ENCODE data around the gene UBN1.

The UBN1 gene

DNA sequence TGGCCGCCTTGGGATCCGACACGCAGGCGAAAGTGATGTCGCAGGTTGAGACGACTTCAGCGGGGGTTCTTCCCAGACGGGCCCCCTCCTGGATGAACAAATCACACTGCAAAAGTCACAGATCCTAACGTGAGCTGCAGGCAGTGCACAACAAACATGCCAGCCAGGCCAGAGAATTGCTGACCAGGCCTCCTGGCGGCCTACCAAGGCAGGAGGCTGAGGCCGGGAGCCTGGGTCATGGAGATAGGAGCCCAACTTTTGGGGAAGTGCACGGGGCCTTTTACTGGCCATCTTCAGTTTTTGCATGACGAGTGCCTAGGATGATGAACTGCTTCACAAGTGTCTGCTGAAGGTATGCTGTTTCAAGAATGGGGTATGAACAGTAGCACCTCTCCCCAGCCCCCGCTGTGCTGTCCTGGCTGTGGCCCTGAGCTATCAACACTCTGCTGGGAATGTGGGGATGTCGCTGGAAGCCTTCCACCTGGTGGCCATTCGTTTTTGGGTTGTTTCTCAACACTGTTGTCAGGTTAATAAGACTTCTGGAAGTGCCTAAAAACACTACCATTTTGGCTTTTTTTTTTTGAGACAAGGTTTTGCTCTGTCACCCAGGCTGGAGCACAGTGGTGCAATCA, 32.6 kb upstream of the UBN1 start:
- no peak for ATAC-seq

DNA sequence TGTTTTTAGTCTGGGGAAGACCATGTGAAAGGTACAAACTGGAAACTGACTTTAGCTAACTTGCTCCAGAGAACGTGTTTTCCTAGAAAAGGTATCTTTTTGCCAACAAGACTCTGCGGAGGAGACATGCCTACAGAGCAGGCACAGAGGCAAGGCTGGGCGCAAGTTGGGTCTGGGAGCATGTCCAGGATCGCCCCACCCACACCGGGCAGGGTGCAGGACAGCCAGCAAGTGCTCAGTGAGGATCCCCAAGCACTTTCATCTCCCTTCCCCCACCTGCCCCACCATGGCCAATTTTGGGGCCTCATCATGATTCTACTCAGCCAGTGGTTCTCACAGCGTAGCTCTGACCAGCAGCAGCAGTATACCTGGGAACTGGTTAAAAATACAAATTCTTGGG, 26.6 kb upstream of the UBN1 start:
- no peak for ATAC-seq

DNA sequence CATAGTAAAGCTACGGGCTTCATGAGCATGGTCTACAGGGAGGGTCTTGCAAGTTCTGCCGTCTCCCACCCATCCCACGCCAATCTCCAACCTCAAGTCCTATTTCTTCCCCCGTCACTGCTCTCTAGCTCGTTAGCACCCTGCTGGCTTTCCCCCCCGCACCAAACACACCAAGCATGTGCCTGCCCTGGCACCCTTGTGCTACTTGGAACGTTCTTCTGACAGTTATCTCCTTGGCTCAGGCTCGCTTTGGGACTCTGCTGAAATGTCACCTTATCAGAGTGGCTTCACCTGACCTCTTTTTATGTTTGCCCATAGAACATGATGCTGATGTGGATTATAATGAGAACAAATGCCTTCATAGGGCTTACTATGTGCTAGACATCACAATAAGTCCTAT, 22.1 kb upstream of the UBN1 start:
- no peak for ATAC-seq

DNA sequence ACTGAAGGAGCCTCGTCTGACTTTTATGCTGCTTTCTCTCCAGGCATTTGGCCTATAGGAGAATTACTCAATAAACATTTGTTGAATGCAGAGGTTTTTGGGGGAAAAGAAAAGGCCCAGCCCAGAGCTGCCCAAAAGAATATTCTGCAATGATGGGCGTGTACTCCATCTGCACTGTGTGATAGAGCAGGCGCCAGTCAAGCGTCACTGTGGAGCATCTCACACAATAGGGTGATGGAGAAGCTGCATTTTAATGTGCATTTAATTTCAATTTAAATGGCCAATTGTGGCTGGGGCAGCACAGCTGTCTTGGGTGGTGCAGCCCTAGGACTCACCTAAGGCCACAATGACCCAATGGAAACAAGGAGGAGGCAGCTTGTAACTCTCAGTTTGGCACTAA, 20.8 kb upstream of the UBN1 start:
- no peak for ATAC-seq

DNA sequence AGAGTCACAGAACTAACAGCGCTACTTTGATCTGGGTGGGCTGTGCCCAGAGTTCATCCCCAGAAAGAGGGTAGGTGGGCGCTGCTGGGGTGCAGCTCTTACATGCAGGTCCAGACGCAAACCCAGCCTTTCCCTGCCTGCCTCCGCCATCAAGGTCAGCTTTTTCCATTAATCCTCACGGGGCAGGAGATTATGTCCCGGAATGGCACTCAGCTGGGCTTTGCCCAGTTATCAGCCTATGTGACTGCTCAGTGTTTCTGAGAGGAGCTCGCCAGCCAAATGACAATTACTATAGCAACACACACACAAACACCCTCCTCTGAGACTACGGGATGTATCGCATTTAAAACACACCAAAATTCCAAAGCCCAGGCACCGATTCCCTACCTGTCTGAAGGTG, 20.3 kb upstream of the UBN1 start:
- ATAC-seq, result no peak

DNA sequence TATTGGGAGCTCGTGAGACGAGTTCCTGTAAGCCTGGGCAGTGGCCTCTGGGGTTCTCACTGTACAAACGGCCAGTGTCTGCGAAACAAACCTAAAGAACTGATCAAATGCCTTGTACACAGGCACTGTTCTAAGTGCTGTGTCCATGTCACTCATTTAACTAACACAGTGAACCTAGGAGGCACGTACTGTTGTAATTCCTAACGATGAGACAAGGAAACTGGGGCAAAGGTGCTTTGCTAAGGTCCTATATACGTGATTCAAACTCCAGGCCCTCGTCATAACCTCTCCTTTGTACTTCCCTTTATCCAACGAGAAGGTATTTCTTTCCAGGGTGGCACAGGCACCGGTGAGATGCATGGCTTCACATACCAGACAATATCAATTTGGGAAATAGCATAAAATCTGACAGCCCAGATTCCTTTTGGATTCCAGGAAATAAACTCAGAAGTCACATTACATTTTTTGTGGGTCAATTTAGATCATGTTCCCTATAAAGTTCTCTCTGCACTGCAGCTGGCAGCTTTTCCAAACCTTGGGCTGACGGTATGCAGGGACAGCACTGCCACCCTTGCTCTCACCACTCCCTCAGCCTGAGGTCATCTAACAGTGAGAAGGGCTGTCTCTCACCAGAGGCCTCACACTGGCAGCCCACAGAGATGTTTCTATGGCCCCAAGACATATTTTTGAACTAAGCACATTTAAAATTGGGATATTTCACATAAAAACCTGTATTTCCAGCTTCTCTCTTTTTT, 18.5 kb upstream of the UBN1 start:
- ATAC-seq, result no peak

DNA sequence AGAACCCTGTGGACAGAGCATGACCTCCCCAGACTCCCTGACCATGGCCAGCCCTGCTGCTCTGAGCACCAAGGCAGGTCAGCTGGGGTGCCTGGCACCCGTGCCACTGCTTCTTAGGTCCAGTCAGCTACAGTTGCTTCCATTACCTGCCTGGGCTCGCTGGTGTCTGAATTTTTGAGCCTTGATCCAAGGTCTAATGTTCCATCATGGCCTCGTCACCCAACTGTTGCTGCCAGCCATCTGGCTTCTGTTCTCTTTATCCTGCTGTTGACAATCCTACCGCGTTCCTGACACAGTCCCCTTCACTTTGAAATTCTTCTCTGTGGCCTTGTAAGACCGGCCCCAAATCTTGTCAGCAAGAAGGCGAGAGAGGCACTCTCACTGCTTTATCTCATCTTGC, 16.9 kb upstream of the UBN1 start:
- ATAC-seq, result no peak

DNA sequence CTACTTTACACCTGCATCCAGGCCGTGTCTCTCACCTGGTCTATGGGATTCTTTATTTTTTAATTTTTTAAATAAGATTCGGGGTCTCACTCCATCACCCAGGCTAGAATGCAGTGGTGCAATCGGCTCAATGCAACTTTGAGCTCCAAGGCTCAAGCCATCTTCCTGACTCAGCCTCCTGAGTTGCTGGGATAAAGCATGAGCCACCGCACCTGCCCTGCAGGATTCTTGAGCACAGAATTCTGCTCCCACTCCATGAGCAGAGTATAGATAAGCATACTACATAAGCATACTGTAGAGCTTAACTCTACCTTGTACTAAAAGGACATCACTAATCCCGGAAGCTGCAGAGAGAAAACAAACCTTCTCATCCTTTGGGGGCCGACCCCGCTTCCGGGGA, 15.7 kb upstream of the UBN1 start:
- ATAC-seq, result no peak

DNA sequence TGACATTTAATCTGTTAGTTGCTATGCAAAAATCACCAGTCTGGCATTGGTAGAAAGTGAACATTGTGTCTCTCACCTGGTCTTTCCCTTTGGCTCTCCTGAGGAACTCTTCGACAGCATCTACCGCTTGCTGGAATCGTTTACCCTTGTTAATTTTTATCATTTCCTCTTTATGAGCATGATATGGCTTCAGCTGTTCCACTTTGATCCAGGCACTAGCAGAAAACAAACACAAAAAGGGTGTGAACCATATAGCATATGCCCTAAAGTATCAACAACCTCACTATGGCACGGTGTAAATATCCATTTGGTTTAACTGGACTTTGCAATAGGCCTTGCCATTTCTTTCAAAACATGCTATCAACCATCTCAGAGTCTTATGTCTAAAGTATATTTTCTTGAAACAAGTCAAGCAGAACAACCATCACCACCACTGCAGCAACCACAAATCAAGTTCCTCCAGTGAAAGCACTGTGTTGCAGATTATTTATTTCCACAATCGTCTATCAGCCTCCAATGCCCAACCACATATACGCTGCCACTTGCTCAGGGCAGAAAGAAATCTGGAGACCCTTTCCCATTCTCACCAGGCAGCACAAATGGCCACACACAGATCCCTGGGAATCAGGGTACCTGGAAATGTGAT, 14.5 kb upstream of the UBN1 start:
- no peak for ATAC-seq

DNA sequence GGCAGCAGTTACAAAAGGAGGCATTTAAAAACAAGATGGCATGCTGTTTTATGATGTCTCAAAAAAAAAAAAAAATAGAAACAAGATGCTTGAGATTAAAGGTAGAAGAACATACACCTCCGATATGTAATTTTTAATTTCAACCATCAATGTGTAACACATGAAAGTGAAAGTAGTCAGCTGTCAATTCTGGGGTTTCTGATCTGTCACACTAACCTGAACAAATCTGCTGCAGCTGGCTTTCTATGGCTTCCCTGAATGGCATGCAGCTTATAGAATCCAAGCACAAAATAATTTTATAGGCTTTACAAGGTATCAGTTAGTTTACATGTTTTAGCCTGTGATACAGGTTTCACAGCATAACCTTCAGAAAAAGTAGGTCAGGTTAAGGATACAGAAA, 13.7 kb upstream of the UBN1 start:
- ATAC-seq, result peak; percentile 60 to 69

DNA sequence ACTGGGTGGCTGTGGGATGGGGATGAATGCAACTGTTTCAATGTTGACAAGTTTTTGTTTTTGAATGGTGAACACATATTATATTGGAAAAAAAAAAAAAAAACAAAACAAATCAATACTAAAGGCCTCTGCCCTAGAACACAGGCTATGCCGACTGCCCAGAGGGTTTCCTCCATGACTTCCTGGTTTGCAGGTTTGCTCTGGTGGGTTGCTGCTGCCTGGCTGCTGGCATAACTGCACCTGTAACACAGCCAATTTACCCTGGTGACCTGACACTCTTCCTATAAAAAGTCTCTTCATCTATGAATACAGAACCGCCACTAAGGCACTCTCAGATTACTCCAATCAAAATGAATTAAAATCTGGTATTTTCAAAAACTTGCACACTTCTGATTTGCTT, 10.6 kb upstream of the UBN1 start:
- ATAC-seq, result no peak

DNA sequence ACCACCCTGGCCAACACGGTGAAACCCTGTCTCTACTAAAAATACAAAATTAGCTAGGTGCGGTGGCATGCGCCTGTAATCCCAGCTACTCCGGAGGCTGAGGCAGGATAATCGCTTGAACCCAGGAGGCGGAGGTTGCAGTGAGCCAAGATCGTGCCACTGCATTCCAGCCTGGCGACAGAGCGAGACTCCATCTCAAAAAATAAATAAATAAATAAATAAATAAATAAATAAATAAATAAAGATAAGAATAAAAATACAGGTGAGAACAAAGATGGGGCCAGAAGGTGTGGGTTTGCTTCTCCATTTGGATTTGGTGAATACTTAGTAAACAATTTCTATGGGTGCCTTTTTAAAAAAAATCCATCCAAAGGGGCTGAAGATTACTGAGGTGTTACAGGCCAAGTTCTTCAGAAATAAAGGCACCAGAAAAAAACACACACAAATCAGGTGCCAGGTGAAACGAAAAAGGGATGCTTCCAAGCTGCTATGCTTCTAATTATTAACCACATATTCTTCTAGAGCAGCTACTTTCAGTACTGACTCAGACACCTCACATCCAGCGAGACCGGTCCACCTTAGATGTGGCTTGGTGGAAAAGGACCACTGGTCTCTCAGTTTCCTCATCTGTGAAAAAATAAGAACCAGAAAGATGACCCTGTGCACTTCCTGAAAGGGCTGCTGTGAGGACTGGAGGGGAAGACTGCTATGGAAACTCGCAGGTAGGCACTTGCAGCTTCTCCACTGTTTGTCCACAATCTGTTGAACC, 9.4 kb upstream of the UBN1 start:
- no peak for ATAC-seq

DNA sequence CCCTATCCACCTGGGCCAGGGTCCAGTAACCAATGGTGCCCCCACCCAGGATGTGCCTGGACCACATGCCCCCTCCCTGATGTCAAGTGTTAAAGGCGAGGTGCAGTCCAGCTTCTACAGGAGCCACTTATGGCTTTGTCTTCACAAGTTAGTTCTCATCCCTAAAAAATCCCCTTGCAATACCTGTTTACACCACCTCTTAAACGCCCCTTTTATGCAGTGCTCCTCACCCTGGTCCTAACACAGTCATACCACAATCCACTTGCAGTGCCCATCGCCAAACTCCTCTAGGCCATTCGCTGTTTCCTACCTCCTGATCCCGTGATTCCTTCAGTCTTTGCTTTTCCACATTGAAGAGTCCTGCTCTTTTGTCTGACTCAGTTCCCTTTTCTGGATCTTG, 7.3 kb upstream of the UBN1 start:
- no peak for ATAC-seq

DNA sequence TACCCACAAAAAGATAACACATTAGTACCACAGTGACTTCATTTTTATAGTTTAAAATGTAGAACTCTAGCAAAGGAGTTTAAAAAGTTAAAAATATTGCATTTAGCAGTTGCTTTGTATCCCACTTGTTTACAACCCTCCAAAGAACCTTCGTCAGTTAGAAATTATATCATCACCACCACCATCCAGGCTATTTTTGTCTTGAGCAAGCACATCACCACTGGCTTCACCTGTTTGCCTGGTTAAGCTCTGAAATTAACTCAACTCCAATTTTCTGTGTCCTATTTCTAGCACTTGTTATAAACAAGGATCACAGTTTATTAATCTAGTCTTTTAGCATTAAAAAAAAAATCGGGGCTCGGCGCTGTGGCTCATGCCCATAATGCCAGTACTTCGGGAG, 6.3 kb upstream of the UBN1 start:
- ATAC-seq, result no peak

DNA sequence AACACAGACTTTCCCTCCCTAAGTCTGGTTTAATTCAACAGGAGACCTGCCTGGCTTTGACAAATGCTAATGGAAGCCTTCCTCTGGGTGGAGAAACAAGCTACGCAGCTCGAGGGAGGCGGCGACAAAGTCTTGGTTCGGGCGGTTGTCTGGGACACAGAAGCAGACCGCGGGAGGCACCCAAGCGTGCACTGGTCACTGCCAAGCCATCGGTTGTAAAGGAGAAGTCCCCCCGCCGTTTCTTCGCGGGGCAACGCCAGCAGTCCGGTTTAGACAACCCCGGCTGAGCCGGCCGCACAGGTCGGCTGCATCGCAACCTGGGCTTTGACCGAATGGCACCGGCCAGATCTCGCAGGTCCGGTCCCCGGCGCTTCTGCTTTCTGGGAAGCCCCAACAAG, 779 bp upstream of the UBN1 start:
- ATAC-seq, result no peak

DNA sequence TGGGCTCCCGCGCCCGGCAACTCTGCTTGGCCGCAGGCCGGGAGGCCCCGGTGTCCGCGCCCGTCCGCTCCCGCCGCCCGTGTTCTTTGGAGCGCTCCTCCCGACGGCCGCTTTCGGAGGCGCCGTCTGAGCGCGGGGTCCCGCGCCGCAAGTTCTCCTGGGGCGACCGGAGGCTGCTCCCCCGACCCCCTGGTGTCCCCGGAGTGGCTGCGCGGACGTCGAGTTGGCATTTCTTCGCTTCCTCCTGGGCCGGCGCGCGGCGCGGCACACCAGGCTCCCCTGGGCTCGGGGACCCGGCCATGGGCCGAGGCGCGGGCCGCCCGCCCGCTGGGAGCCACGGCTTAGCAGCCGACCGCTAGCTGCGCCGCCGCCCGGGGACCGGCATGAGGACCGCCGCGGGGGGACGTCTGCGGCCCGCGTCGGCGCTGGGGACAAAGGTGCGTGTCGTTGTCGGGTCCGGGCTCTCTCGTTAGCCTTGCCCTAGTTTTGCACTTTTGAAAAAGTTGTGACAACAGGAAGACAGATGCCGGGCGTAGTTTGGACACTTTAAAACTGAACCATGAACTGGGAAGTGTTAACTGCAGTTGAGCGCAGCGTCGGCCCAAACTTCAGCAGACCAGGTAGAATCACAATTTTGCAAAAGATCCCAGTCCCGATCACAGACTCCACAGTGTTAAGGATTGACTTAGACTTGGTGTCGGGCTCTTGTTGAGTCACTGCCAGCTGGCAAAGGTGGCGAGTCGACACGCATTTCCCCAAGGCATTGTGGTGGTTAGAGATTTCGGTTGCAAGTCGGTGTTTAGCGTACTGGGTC, 700 bp downstream of the UBN1 start:
- peak; percentile 4 to 21 for ATAC-seq

DNA sequence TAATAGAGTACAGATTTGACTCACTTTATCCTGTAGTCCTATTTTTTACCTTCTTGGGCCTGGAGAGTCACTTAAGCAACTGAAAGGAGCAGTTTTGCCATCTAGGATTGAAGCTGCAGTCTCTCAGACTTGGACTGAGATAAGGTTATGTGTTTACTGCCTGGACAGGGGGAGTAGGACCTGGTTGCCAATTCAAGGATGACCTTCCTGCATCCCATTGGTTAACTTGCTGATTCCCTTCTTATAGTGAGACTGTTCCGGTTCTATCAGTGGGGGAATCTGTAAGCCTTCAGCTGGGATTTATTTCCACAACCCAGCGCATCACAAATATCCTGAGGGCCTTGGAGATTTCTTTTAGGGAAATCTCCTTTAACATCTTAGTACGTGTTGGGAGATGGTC, 2.9 kb downstream of the UBN1 start:
- ATAC-seq, result no peak

DNA sequence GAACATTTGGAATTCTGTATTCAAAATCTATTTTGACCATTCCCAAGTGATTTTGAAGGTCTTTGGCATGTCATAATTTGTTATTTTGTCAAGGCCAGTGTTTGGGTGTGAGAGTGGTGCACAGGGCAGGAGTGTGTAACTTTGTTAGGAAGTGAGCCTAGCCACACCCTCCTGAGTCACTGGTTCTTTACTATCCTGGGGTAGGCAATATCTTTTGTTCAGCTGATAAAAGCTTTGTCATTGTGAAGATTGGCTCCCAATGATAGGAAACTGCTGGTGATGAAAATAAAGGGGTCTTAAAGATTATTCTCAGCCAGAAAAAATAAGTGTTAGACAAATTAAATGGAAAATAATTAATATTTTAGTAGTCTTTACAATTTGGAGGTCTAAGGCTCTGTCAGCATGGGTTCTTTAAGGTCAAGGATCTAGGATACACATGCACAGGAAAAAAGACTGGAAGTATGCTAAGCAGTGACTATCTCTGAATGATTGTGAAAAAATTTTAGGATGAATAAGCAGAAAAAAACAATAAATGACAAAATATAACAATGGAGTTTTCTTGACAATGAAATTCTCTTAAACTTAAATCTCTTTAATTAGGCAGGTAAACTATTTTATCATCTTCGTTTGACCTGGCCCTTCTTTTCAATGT, 5.1 kb downstream of the UBN1 start:
- ATAC-seq, result no peak

DNA sequence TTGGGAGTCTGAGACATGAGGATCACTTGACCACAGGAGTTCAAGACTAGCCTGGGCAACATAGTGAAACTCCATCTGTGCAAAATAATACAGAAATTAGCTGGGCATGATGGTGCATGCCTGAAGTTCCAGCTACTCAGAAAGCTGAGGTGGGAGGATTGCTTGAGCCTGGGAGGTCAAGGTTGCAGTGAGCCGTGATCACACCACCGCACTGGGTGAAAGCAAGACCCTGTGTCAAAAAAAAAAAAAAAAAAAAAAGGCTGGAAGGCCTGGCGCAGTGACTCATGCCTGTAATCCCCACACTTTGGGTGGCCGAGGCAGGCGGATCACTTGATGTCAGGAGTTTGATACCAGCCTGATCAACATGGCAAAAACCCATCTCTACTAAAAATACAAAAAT, 8.1 kb downstream of the UBN1 start:
- ATAC-seq, result no peak

DNA sequence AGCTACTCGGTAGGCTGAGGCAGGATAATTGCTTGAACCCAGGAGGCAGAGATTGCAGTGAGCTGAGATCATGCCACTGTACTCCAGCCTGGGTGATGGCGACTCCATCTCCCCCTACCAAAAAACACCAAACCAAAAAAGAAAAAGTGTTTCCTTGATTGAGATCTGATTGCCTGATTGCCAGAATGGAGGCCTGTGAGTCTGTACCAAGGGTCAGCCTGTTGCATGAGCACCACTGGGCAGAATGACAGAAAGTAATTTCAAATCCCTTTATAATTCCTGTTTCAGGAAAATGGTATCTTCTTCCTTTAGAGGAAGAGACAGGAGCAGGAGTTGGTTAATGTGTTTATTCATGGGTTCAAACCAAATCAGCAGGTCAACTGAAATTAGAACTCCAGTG, 8.5 kb downstream of the UBN1 start:
- no peak for ATAC-seq

DNA sequence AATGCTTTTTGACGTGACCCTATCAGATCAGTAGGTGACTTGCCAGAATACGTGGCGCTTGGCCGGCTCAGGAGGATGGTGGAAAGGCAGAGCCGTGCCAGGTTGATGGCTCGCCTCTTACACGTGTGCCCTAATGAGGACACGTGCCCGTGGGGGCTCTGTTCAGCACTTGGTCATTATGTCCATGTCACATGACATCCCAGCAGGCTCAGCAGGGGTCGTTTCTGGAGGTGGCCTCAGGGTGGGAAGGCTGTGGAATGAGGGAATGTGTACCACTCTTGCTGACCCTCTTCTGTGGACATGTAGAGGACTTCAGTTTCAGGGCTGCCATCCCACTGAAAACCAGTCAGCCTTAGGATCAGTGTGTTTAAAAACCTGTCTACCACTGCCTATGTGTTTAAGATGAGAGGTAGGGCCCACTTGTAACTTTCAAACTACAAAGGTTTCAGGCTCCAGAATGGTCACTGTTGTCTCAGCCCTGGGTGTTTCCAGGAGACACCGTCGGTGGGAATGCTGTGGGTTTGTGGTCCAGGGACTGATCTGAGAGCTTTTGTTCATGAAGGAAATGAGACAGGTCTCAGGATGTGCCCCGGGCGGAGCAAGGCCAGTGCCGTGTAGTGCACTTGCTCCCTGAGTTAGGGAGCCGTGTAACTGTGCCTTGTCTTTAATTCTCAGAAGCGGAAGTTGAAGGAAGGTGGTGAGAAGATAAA, 12.1 kb downstream of the UBN1 start:
- ATAC-seq, result no peak

DNA sequence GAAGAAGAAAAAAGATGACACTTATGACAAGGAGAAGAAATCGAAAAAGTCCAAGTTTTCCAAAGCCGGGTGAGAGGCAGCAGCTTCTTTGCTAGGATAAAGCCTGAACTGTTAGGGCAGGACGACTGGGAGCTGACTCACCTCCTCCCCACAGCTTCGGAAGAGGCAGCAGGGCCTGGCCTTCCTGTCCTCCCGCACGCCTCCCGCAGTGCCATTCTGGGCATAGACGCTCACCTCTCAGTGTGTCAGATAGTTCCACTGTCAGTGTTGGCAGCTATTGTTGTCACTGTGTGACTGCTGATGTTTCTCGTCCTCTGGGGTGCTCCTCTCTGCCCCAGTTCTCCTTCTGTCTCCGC, 12.6 kb downstream of the UBN1 start:
- ATAC-seq, result no peak

All from activated CD4-positive, CD25-positive, alpha-beta regulatory T cell treated with anti-CD3 and anti-CD28 coated beads, Interleukin-2, amount 50 U/mL, for 24 hours (primary cell).